IMR-90 (cell line): ENCODE results near the gene TOGARAM2. TPM values are rescaled to one million over a fixed set of nuclear protein-coding genes. Genes with fewer than 3 reads are reported as not detected.

Experiments
- ATAC-seq: fragments of 200-7000 bp; cut with Tn5 transposase; 2 replicates; pipeline ENCODE4 v1.9.1; 2020; ENCODE audit warnings: low read depth, mild to moderate bottlenecking, moderate library complexity
- BruUV-seq: library from RNA; stranded (reverse); fragments of 400-500 nt; replicated peaks from 2 replicates; lab custom pipeline; 2021; lab: Mats Ljungman, UMichigan
- CTCF ChIA-PET: fragments of 300-600 bp; formaldehyde crosslinking; extraction: SDS; loops from one replicate; lab custom pipeline; 2021; ENCODE audit warnings: antibody characterized with exemption; lab: Yijun Ruan, JAX
- POLR2A ChIA-PET: fragments of 300-600 bp; sonication (Branson Sonifier 250); formaldehyde crosslinking; loops from one replicate; lab custom pipeline; 2022; ENCODE audit warnings: antibody characterized with exemption; ENCODE audit not compliant: unreplicated experiment; lab: Charles Lee
- DNase-seq: peaks from one replicate; pipeline ENCODE4 v3.0.0; 2013
- H2AFZ ChIP-seq: replicated peaks from 2 replicates; pipeline ENCODE3; 2013; ENCODE audit warnings: low read length, mild to moderate bottlenecking; ENCODE audit not compliant: poor library complexity
- H2AK5ac ChIP-seq: 2 replicates; pipeline ENCODE4 v1.6.1; 2013; ENCODE audit warnings: low read depth, low read length, inconsistent platforms
- H2AK9ac ChIP-seq: replicated peaks from 2 replicates; pipeline ENCODE3; 2013; ENCODE audit warnings: mild to moderate bottlenecking, low read depth, low read length, moderate library complexity; ENCODE audit not compliant: poor library complexity
- H2BK120ac ChIP-seq: 2 replicates; pipeline ENCODE4 v1.6.1; 2013; ENCODE audit warnings: low read depth, low read length, inconsistent platforms
- H2BK15ac ChIP-seq: 3 replicates; pipeline ENCODE4 v1.6.1; 2013; ENCODE audit warnings: low read depth, low read length, inconsistent platforms
- H2BK20ac ChIP-seq: 2 replicates; pipeline ENCODE4 v1.6.1; 2013; ENCODE audit warnings: low read depth, mild to moderate bottlenecking, inconsistent platforms, low read length, moderate library complexity
- H2BK5ac ChIP-seq: 2 replicates; pipeline ENCODE4 v1.6.1; 2013; ENCODE audit warnings: mild to moderate bottlenecking, low read depth, low read length, inconsistent platforms; ENCODE audit not compliant: poor library complexity, severe bottlenecking
- H3K14ac ChIP-seq: replicated peaks from 2 replicates; pipeline ENCODE4 v1.6.1; 2013; ENCODE audit warnings: low read depth, low read length, inconsistent platforms
- H3K18ac ChIP-seq: 2 replicates; pipeline ENCODE4 v1.6.1; 2013; ENCODE audit warnings: low read depth, low read length, control low read depth
- H3K23ac ChIP-seq: 2 replicates; pipeline ENCODE4 v1.6.1; 2013; ENCODE audit warnings: low read depth, low read length, inconsistent platforms
- H3K27ac ChIP-seq: 2 replicates; pipeline ENCODE4 v1.5.1; 2013; ENCODE audit warnings: mild to moderate bottlenecking, control low read depth, low read length; ENCODE audit not compliant: insufficient read depth
- H3K27me3 ChIP-seq: 2 replicates; pipeline ENCODE4 v1.6.1; 2013; ENCODE audit warnings: low read length; ENCODE audit not compliant: control insufficient read depth, insufficient read depth
- H3K36me3 ChIP-seq: 2 replicates; pipeline ENCODE4 v1.6.1; 2013; ENCODE audit warnings: low read length, mixed read lengths; ENCODE audit not compliant: control insufficient read depth, insufficient read depth
- H3K4ac ChIP-seq: 2 replicates; pipeline ENCODE4 v1.6.1; 2013; ENCODE audit warnings: low read depth, low read length, inconsistent platforms
- H3K4me1 ChIP-seq: 2 replicates; pipeline ENCODE4 v1.6.1; 2013; ENCODE audit warnings: low read length, mixed read lengths; ENCODE audit not compliant: control insufficient read depth, insufficient read depth
- H3K4me2 ChIP-seq: 2 replicates; pipeline ENCODE4 v1.6.1; 2013; ENCODE audit warnings: low read depth, mild to moderate bottlenecking, control low read depth, low read length, moderate library complexity
- H3K4me3 ChIP-seq: 2 replicates; pipeline ENCODE4 v1.5.1; 2013; ENCODE audit warnings: low read depth, mild to moderate bottlenecking, control low read depth, low read length, moderate library complexity; ENCODE audit not compliant: insufficient read depth
- H3K56ac ChIP-seq: 2 replicates; pipeline ENCODE4 v1.6.1; 2013; ENCODE audit warnings: low read length, inconsistent platforms; ENCODE audit not compliant: insufficient read depth; ENCODE audit errors: extremely low read depth
- H3K79me1 ChIP-seq, 2 experiments: 2 replicates each; pipeline ENCODE4 v1.6.1; 2013; ENCODE audit warnings: low read length in 2 of 2, inconsistent platforms in 1 of 2, low read depth in 1 of 2
- H3K9ac ChIP-seq: 2 replicates; pipeline ENCODE4 v1.6.1; 2013; ENCODE audit warnings: low read depth, low read length, control low read depth
- H3K9me1 ChIP-seq: 2 replicates; pipeline ENCODE4 v1.6.1; 2013; ENCODE audit warnings: low read length, inconsistent platforms; ENCODE audit not compliant: insufficient read depth
- H3K9me3 ChIP-seq: 2 replicates; pipeline ENCODE4 v1.6.1; 2013; ENCODE audit warnings: low read length; ENCODE audit not compliant: control insufficient read depth, insufficient read depth
- H4K20me1 ChIP-seq: 2 replicates; pipeline ENCODE4 v1.6.1; 2013; ENCODE audit warnings: low read length, inconsistent platforms; ENCODE audit not compliant: insufficient read depth
- H4K5ac ChIP-seq: 2 replicates; pipeline ENCODE4 v1.6.1; 2013; ENCODE audit warnings: mild to moderate bottlenecking, low read depth, low read length, control low read depth
- H4K8ac ChIP-seq, 2 experiments: 2 replicates each; pipeline ENCODE4 v1.6.1; 2013; ENCODE audit warnings: low read depth in 2 of 2, low read length in 2 of 2, control low read depth in 1 of 2, inconsistent platforms in 1 of 2
- H4K91ac ChIP-seq: 2 replicates; pipeline ENCODE4 v1.6.1; 2013; ENCODE audit warnings: low read depth, low read length, inconsistent platforms; ENCODE audit not compliant: insufficient read depth
- CHD1 ChIP-seq: IDR thresholded peaks from 2 replicates; pipeline ENCODE4 v1.6.1; 2012; ENCODE audit warnings: low read depth, low read length, improper control_type of control experiment
- CTCF ChIP-seq: conservative IDR thresholded peaks from 2 replicates; pipeline ENCODE4 v1.5.1; 2012; ENCODE audit warnings: mild to moderate bottlenecking, low read depth, low read length, improper control_type of control experiment
- FOS ChIP-seq: fragments of 150-350 bp; IDR thresholded peaks from 2 replicates; pipeline ENCODE4 v1.6.1; 2016; ENCODE audit warnings: low read depth, low read length
- MAZ ChIP-seq: IDR thresholded peaks from 2 replicates; pipeline ENCODE4 v1.6.1; 2012; ENCODE audit warnings: low read depth, mild to moderate bottlenecking, low read length, improper control_type of control experiment, moderate library complexity, borderline replicate concordance
- POLR2A ChIP-seq: IDR thresholded peaks from 2 replicates; pipeline ENCODE4 v1.6.1; 2012; ENCODE audit warnings: mild to moderate bottlenecking, low read depth, low read length
- RAD21 ChIP-seq: IDR thresholded peaks from 2 replicates; pipeline ENCODE4 v1.6.1; 2012; ENCODE audit warnings: low read length, improper control_type of control experiment
- RCOR1 ChIP-seq: IDR thresholded peaks from 2 replicates; pipeline ENCODE4 v1.6.1; 2012; ENCODE audit warnings: mild to moderate bottlenecking, low read length, improper control_type of control experiment; ENCODE audit not compliant: insufficient replicate concordance
- RFX5 ChIP-seq: IDR thresholded peaks from 2 replicates; pipeline ENCODE4 v1.8.0; 2012; ENCODE audit warnings: low read depth, mild to moderate bottlenecking, low read length, moderate library complexity
- SMC3 ChIP-seq: fragments of 150-350 bp; IDR thresholded peaks from 2 replicates; pipeline ENCODE4 v1.6.1; 2016; ENCODE audit warnings: low read depth, mild to moderate bottlenecking, antibody characterized with exemption, low read length, moderate library complexity
- USF2 ChIP-seq: fragments of 150-350 bp; IDR thresholded peaks from 2 replicates; pipeline ENCODE4 v1.6.1; 2017; ENCODE audit warnings: mild to moderate bottlenecking, antibody characterized with exemption, low read length, low read depth
- whole genome bisulfite sequencing, 2 experiments: methylation state at CpG; one replicate each; pipeline versions ENCODE4 v1.1.5 to v1.1.7; 2013; ENCODE audit warnings: missing lambda C conversion rate in 2 of 2; ENCODE audit not compliant: insufficient read length in 1 of 2; ENCODE audit errors: extremely low coverage in 2 of 2; 5-methylcytosine and 5-hydroxymethylcytosine counted together
- dilution Hi-C: fragments of 300-500 bp; cut with HindIII; formaldehyde crosslinking; loops from one replicate; pipeline ENCODE4 v1.14.3; 2018; ENCODE audit warnings: low sequenced_read_pairs; ENCODE audit not compliant: unreplicated experiment
- in situ Hi-C: fragments of 300-500 bp; cut with MboI; formaldehyde crosslinking; loops from 3 replicates; pipeline ENCODE4 v1.14.3; 2019; ENCODE audit warnings: low sequenced_read_pairs, inconsistent platforms, mixed read lengths
- intact Hi-C: fragments of 100-400 bp; cut with micrococcal nuclease; formaldehyde crosslinking; loops from 2 replicates; pipeline ENCODE4 v1.10.0; 2022
- polyA plus RNA-seq, 3 experiments: library from polyadenylated mRNA; depleted of rRNA; stranded (reverse); fragments of >200 nt; gene quantifications; 2 replicates each; pipeline ENCODE4 v1.2.3, GENCODE V29; 2012; ENCODE audit warnings: low replicate concordance in 1 of 3
- total RNA-seq: library from RNA; depleted of rRNA; stranded (reverse); fragments of >200 nt; gene quantifications from 2 replicates; pipeline ENCODE4 v1.2.3, GENCODE V29; 2012

TOGARAM2 gene
- total and polyA plus RNA-seq, 2 of the 4 experiments (the other 2 are of a cell fraction) = under 0.01 to 0.38 TPM

- ATAC-seq = no peak
- Histone ChIP-seq H3K4me3 (no peak overlapping the region), H2BK15ac (no peak overlapping the region), H2BK20ac (no peak overlapping the region), H4K91ac (no peak overlapping the region), H3K56ac (no peak overlapping the region), H3K14ac (no peak overlapping the region), H3K27ac (no peak overlapping the region), H3K27me3 (peaks cover 12% of the 10 kb centered on the region), H3K9ac (no peak overlapping the region), H3K4me2 (no peak overlapping the region), H3K23ac (no peak overlapping the region), H2BK120ac (no peak overlapping the region), H3K4me1 (peaks cover 3% of the 10 kb centered on the region), H2AK5ac (no peak overlapping the region), H4K20me1 (no peaks in the 10 kb centered on the region), H3K4ac (no peak overlapping the region), H2AK9ac (no peak overlapping the region), H2AFZ (no peak overlapping the region), H4K5ac (no peak overlapping the region), H4K8ac (no peak overlapping the region), H3K79me1 (no peaks in the 10 kb centered on the region), H3K36me3 (no peaks in the 10 kb centered on the region), H3K9me1 (peaks cover 5% of the 10 kb centered on the region; the same call in 1 of the 2 replicates), H2BK5ac (no peak overlapping the region), H3K9me3 (no peaks in the 10 kb centered on the region), H3K18ac (no peak overlapping the region)
- POLR2A ChIA-PET = no interaction called here
- CTCF ChIA-PET = no interaction called here
- no peak for DNase-seq
- no TSS peak for BruUV-seq
- in situ Hi-C loops (no loop called here), intact Hi-C loops (no loop called here), dilution Hi-C loops (no loop called here)
- 95% methylated on average over 3 of the region's 4 CpGs; no CpG with 5 or more reads in 1 of the 2 experiments for WGBS, 2 experiments
- no peak for TF ChIP-seq RFX5
- no peak for TF ChIP-seq RCOR1
- no peak for TF ChIP-seq CTCF
- TF ChIP-seq RAD21 = no peak
- TF ChIP-seq SMC3 = no peak
- TF ChIP-seq CHD1 = no peak
- TF ChIP-seq MAZ = no peak
- no peak for TF ChIP-seq POLR2A
- no peak for TF ChIP-seq FOS
- no peak for TF ChIP-seq USF2
Observed at GRCh38 chr2:29044459-29044858, 63.4 kb downstream of the TOGARAM2 start.
